ENCODE data around the gene SPAG5. TPM values are rescaled to one million over a fixed set of nuclear protein-coding genes. Genes with fewer than 3 reads are reported as not detected.

SPAG5 gene
- total RNA-seq, 1 experiment from 2014 or later, result 113 TPM

GRCh38 chr17:28551421-28552175, 47.2 kb downstream of the SPAG5 start:
- peak in 1 of 2 experiments; percentile 29 for DNase-seq
- no peaks in the 10 kb centered on the region for H3K9me3 Mint-ChIP-seq (ENCODE audit: unreplicated experiment)
- no peaks in the 10 kb centered on the region for H3K27me3 Mint-ChIP-seq (ENCODE audit: insufficient read depth, unreplicated experiment)
- CTCF ChIA-PET, result interaction anchor here (0.6 kb wide), 1 partner anchor 19 kb away, joined by 3 read pairs; no protein-coding TSS in a partner anchor
- Histone ChIP-seq H3K27me3 (replicated peaks; ENCODE audit: control insufficient read depth, insufficient read depth, low read length) (no peaks in the 10 kb centered on the region), H3K4me1 (peaks cover 29% of the 10 kb centered on the region), H3K4me3 (ENCODE audit: low read depth, low read length) (peak overlapping the region; percentile 94), H3K9me3 (no peaks in the 10 kb centered on the region), H3K36me3 (ENCODE audit: control insufficient read depth, insufficient read depth, low read length) (no peaks in the 10 kb centered on the region; the same call in 1 of the 2 replicates)
- BruUV-seq (replicated peaks), result no TSS peak
- H3K4me3 Mint-ChIP-seq (ENCODE audit: unreplicated experiment), result peak overlapping the region; percentile 81
- H3K27ac Mint-ChIP-seq (ENCODE audit: unreplicated experiment), result peak overlapping the region; percentile 16
- peaks cover 40% of the 10 kb centered on the region for H3K36me3 Mint-ChIP-seq (ENCODE audit: insufficient read depth, unreplicated experiment)
- intact Hi-C loops (cut with micrococcal nuclease; ENCODE audit: unreplicated experiment), result loop anchor here (2.0 kb wide), 1 partner anchor 25 kb away; the partner anchor contains the start of gene ALDOC
- peaks cover 31% of the 10 kb centered on the region for H3K4me1 Mint-ChIP-seq (ENCODE audit: low read depth, unreplicated experiment)
- TF ChIP-seq CTCF (IDR thresholded peaks at IDR 0.05; ENCODE audit: insufficient read depth in 1 of 2, low read depth in 1 of 2, low read length in 1 of 2, severe bottlenecking in 1 of 2, unreplicated experiment in 1 of 2), result no peak
- POLR2A ChIA-PET, result no interaction called here

- H3K4me3 ChIP-seq (ENCODE audit: low read depth, low read length), result no peak overlapping the region
- H3K4me1 ChIP-seq, result peaks cover 29% of the 10 kb centered on the region
- H3K27me3 ChIP-seq (replicated peaks; ENCODE audit: control insufficient read depth, insufficient read depth, low read length), result no peaks in the 10 kb centered on the region
- Mint-ChIP-seq H3K27me3 (ENCODE audit: insufficient read depth, unreplicated experiment) (no peaks in the 10 kb centered on the region), H3K27ac (ENCODE audit: unreplicated experiment) (no peak overlapping the region), H3K4me3 (ENCODE audit: unreplicated experiment) (peak overlapping the region; percentile 81), H3K9me3 (ENCODE audit: unreplicated experiment) (no peaks in the 10 kb centered on the region), H3K4me1 (ENCODE audit: low read depth, unreplicated experiment) (peaks cover 32% of the 10 kb centered on the region), H3K36me3 (ENCODE audit: insufficient read depth, unreplicated experiment) (peaks cover 32% of the 10 kb centered on the region)
- no peaks in the 10 kb centered on the region for H3K9me3 ChIP-seq
- POLR2A ChIA-PET, result interaction anchor here (0.8 kb wide), 1 partner anchor 21 kb away, joined by 4 read pairs; the partner anchor contains the start of gene PIGS
- intact Hi-C loops (cut with micrococcal nuclease; ENCODE audit: unreplicated experiment), result no loop called here
- CTCF ChIA-PET, result interaction anchor here (0.6 kb wide), 2 partner anchors 50 to 163 kb away, joined by 3 to 5 read pairs; no protein-coding TSS in a partner anchor
- BruUV-seq (replicated peaks), result no TSS peak
- H3K36me3 ChIP-seq (ENCODE audit: control insufficient read depth, insufficient read depth, low read length), result no peaks in the 10 kb centered on the region; the same call in 1 of the 2 replicates
- DNase-seq, result no peak
- no peak for TF ChIP-seq CTCF (IDR thresholded peaks at IDR 0.05; ENCODE audit: insufficient read depth in 1 of 2, low read depth in 1 of 2, low read length in 1 of 2, severe bottlenecking in 1 of 2, unreplicated experiment in 1 of 2)
Measured at GRCh38 chr17:28550858-28551257, 48.0 kb downstream of the SPAG5 start.

GRCh38 chr17:28549236-28550132, 49.3 kb downstream of the SPAG5 start:
- H3K4me3 Mint-ChIP-seq (ENCODE audit: unreplicated experiment), result no peak overlapping the region
- CTCF ChIA-PET, result interaction anchor here (0.5 to 1.5 kb wide), 4 partner anchors 22 to 174 kb away, joined by 3 to 7 read pairs (median 4); partner anchors contain the start of gene PIGS

More at GRCh38 chr17:28549236-28550132, 49.3 kb downstream of the SPAG5 start:
- no peaks in the 10 kb centered on the region; the same call in 1 of the 2 replicates for H3K36me3 ChIP-seq (ENCODE audit: control insufficient read depth, insufficient read depth, low read length)
- H3K4me1 ChIP-seq, result peaks cover 28% of the 10 kb centered on the region
- POLR2A ChIA-PET, result no interaction called here
- Mint-ChIP-seq H3K9me3 (ENCODE audit: unreplicated experiment) (no peaks in the 10 kb centered on the region), H3K27me3 (ENCODE audit: insufficient read depth, unreplicated experiment) (no peaks in the 10 kb centered on the region), H3K4me1 (ENCODE audit: low read depth, unreplicated experiment) (peaks cover 33% of the 10 kb centered on the region), H3K27ac (ENCODE audit: unreplicated experiment) (no peak overlapping the region), H3K36me3 (ENCODE audit: insufficient read depth, unreplicated experiment) (peaks cover 26% of the 10 kb centered on the region)
- H3K27me3 ChIP-seq (replicated peaks; ENCODE audit: control insufficient read depth, insufficient read depth, low read length), result no peaks in the 10 kb centered on the region
- no TSS peak for BruUV-seq (replicated peaks)
- no peak overlapping the region for H3K4me3 ChIP-seq (ENCODE audit: low read depth, low read length)
- no peak for TF ChIP-seq CTCF (IDR thresholded peaks at IDR 0.05; ENCODE audit: insufficient read depth in 1 of 2, low read depth in 1 of 2, low read length in 1 of 2, severe bottlenecking in 1 of 2, unreplicated experiment in 1 of 2)
- no peak for DNase-seq
- intact Hi-C loops (cut with micrococcal nuclease; ENCODE audit: unreplicated experiment), result loop anchor here (2.0 to 10.0 kb wide), 4 partner anchors 55 to 185 kb away; partner anchors contain the start of gene SEBOX
- H3K9me3 ChIP-seq, result no peaks in the 10 kb centered on the region

Data from Caco-2 (cell line).